ENCODE measurements around the gene CD82.

GRCh38 chr11:44529895-44530412, 35.5 kb upstream of the CD82 start:
- TF ChIP-seq CTCF (IDR thresholded peaks at IDR 0.05) (no peak), EZH2 (IDR thresholded peaks at IDR 0.05; ENCODE audit: borderline replicate concordance, insufficient read depth, low read depth, low read length, poor library complexity, severe bottlenecking) (no peak)
